IMR-90 (cell line): ENCODE results near the gene TPPP3. TPM values are rescaled to one million over a fixed set of nuclear protein-coding genes. Genes with fewer than 3 reads are reported as not detected.

Experiments used
- ATAC-seq: fragments of 200-7000 bp; cut with Tn5 transposase; 2 replicates; pipeline ENCODE4 v1.9.1; 2020; ENCODE audit warnings: low read depth, mild to moderate bottlenecking, moderate library complexity
- BruUV-seq: library from RNA; stranded (reverse); fragments of 400-500 nt; replicated peaks from 2 replicates; lab custom pipeline; 2021; lab: Mats Ljungman, UMichigan
- CTCF ChIA-PET: fragments of 300-600 bp; formaldehyde crosslinking; extraction: SDS; loops from one replicate; lab custom pipeline; 2021; ENCODE audit warnings: antibody characterized with exemption; lab: Yijun Ruan, JAX
- POLR2A ChIA-PET: fragments of 300-600 bp; sonication (Branson Sonifier 250); formaldehyde crosslinking; loops from one replicate; lab custom pipeline; 2022; ENCODE audit warnings: antibody characterized with exemption; ENCODE audit not compliant: unreplicated experiment; lab: Charles Lee
- DNase-seq: peaks from one replicate; pipeline ENCODE4 v3.0.0; 2013
- H2AFZ ChIP-seq: replicated peaks from 2 replicates; pipeline ENCODE3; 2013; ENCODE audit warnings: low read length, mild to moderate bottlenecking; ENCODE audit not compliant: poor library complexity
- H2AK5ac ChIP-seq: 2 replicates; pipeline ENCODE4 v1.6.1; 2013; ENCODE audit warnings: low read depth, low read length, inconsistent platforms
- H2AK9ac ChIP-seq: replicated peaks from 2 replicates; pipeline ENCODE3; 2013; ENCODE audit warnings: mild to moderate bottlenecking, low read depth, low read length, moderate library complexity; ENCODE audit not compliant: poor library complexity
- H2BK120ac ChIP-seq: 2 replicates; pipeline ENCODE4 v1.6.1; 2013; ENCODE audit warnings: low read depth, low read length, inconsistent platforms
- H2BK15ac ChIP-seq: 3 replicates; pipeline ENCODE4 v1.6.1; 2013; ENCODE audit warnings: low read depth, low read length, inconsistent platforms
- H2BK20ac ChIP-seq: 2 replicates; pipeline ENCODE4 v1.6.1; 2013; ENCODE audit warnings: low read depth, mild to moderate bottlenecking, inconsistent platforms, low read length, moderate library complexity
- H2BK5ac ChIP-seq: 2 replicates; pipeline ENCODE4 v1.6.1; 2013; ENCODE audit warnings: mild to moderate bottlenecking, low read depth, low read length, inconsistent platforms; ENCODE audit not compliant: poor library complexity, severe bottlenecking
- H3K14ac ChIP-seq: replicated peaks from 2 replicates; pipeline ENCODE4 v1.6.1; 2013; ENCODE audit warnings: low read depth, low read length, inconsistent platforms
- H3K18ac ChIP-seq: 2 replicates; pipeline ENCODE4 v1.6.1; 2013; ENCODE audit warnings: low read depth, low read length, control low read depth
- H3K23ac ChIP-seq: 2 replicates; pipeline ENCODE4 v1.6.1; 2013; ENCODE audit warnings: low read depth, low read length, inconsistent platforms
- H3K27ac ChIP-seq: 2 replicates; pipeline ENCODE4 v1.5.1; 2013; ENCODE audit warnings: mild to moderate bottlenecking, control low read depth, low read length; ENCODE audit not compliant: insufficient read depth
- H3K27me3 ChIP-seq: 2 replicates; pipeline ENCODE4 v1.6.1; 2013; ENCODE audit warnings: low read length; ENCODE audit not compliant: control insufficient read depth, insufficient read depth
- H3K36me3 ChIP-seq: 2 replicates; pipeline ENCODE4 v1.6.1; 2013; ENCODE audit warnings: low read length, mixed read lengths; ENCODE audit not compliant: control insufficient read depth, insufficient read depth
- H3K4ac ChIP-seq: 2 replicates; pipeline ENCODE4 v1.6.1; 2013; ENCODE audit warnings: low read depth, low read length, inconsistent platforms
- H3K4me1 ChIP-seq: 2 replicates; pipeline ENCODE4 v1.6.1; 2013; ENCODE audit warnings: low read length, mixed read lengths; ENCODE audit not compliant: control insufficient read depth, insufficient read depth
- H3K4me2 ChIP-seq: 2 replicates; pipeline ENCODE4 v1.6.1; 2013; ENCODE audit warnings: low read depth, mild to moderate bottlenecking, control low read depth, low read length, moderate library complexity
- H3K4me3 ChIP-seq: 2 replicates; pipeline ENCODE4 v1.5.1; 2013; ENCODE audit warnings: low read depth, mild to moderate bottlenecking, control low read depth, low read length, moderate library complexity; ENCODE audit not compliant: insufficient read depth
- H3K56ac ChIP-seq: 2 replicates; pipeline ENCODE4 v1.6.1; 2013; ENCODE audit warnings: low read length, inconsistent platforms; ENCODE audit not compliant: insufficient read depth; ENCODE audit errors: extremely low read depth
- H3K79me1 ChIP-seq, 2 experiments: 2 replicates each; pipeline ENCODE4 v1.6.1; 2013; ENCODE audit warnings: low read length in 2 of 2, inconsistent platforms in 1 of 2, low read depth in 1 of 2
- H3K9ac ChIP-seq: 2 replicates; pipeline ENCODE4 v1.6.1; 2013; ENCODE audit warnings: low read depth, low read length, control low read depth
- H3K9me1 ChIP-seq: 2 replicates; pipeline ENCODE4 v1.6.1; 2013; ENCODE audit warnings: low read length, inconsistent platforms; ENCODE audit not compliant: insufficient read depth
- H3K9me3 ChIP-seq: 2 replicates; pipeline ENCODE4 v1.6.1; 2013; ENCODE audit warnings: low read length; ENCODE audit not compliant: control insufficient read depth, insufficient read depth
- H4K20me1 ChIP-seq: 2 replicates; pipeline ENCODE4 v1.6.1; 2013; ENCODE audit warnings: low read length, inconsistent platforms; ENCODE audit not compliant: insufficient read depth
- H4K5ac ChIP-seq: 2 replicates; pipeline ENCODE4 v1.6.1; 2013; ENCODE audit warnings: mild to moderate bottlenecking, low read depth, low read length, control low read depth
- H4K8ac ChIP-seq, 2 experiments: 2 replicates each; pipeline ENCODE4 v1.6.1; 2013; ENCODE audit warnings: low read depth in 2 of 2, low read length in 2 of 2, control low read depth in 1 of 2, inconsistent platforms in 1 of 2
- H4K91ac ChIP-seq: 2 replicates; pipeline ENCODE4 v1.6.1; 2013; ENCODE audit warnings: low read depth, low read length, inconsistent platforms; ENCODE audit not compliant: insufficient read depth
- FOS ChIP-seq: fragments of 150-350 bp; IDR thresholded peaks from 2 replicates; pipeline ENCODE4 v1.6.1; 2016; ENCODE audit warnings: low read depth, low read length
- NFE2L2 ChIP-seq: fragments of 150-350 bp; IDR thresholded peaks from 2 replicates; pipeline ENCODE4 v1.6.1; 2016; ENCODE audit warnings: low read depth, mild to moderate bottlenecking, low read length
- RCOR1 ChIP-seq: IDR thresholded peaks from 2 replicates; pipeline ENCODE4 v1.6.1; 2012; ENCODE audit warnings: mild to moderate bottlenecking, low read length, improper control_type of control experiment; ENCODE audit not compliant: insufficient replicate concordance
- WGBS, 2 experiments: methylation state at CpG; one replicate each; pipeline versions ENCODE4 v1.1.5 to v1.1.7; 2013; ENCODE audit warnings: missing lambda C conversion rate in 2 of 2; ENCODE audit not compliant: insufficient read length in 1 of 2; ENCODE audit errors: extremely low coverage in 2 of 2; 5-methylcytosine and 5-hydroxymethylcytosine counted together
- dilution Hi-C: fragments of 300-500 bp; cut with HindIII; formaldehyde crosslinking; loops from one replicate; pipeline ENCODE4 v1.14.3; 2018; ENCODE audit warnings: low sequenced_read_pairs; ENCODE audit not compliant: unreplicated experiment
- in situ Hi-C: fragments of 300-500 bp; cut with MboI; formaldehyde crosslinking; loops from 3 replicates; pipeline ENCODE4 v1.14.3; 2019; ENCODE audit warnings: low sequenced_read_pairs, inconsistent platforms, mixed read lengths
- intact Hi-C: fragments of 100-400 bp; cut with micrococcal nuclease; formaldehyde crosslinking; loops from 2 replicates; pipeline ENCODE4 v1.10.0; 2022
- polyA plus RNA-seq, 3 experiments: library from polyadenylated mRNA; depleted of rRNA; stranded (reverse); fragments of >200 nt; gene quantifications; 2 replicates each; pipeline ENCODE4 v1.2.3, GENCODE V29; 2012; ENCODE audit warnings: low replicate concordance in 1 of 3
- total RNA-seq: library from RNA; depleted of rRNA; stranded (reverse); fragments of >200 nt; gene quantifications from 2 replicates; pipeline ENCODE4 v1.2.3, GENCODE V29; 2012
- TF ChIP-seq, protein P1 (sequence below): conservative IDR thresholded peaks from 2 replicates; pipeline ENCODE4 v1.5.1; 2012; ENCODE audit warnings: mild to moderate bottlenecking, low read depth, low read length, improper control_type of control experiment

Gene TPPP3
- total and polyA plus RNA-seq, 2 of the 4 experiments (the other 2 are of a cell fraction): 0.54 to 2.4 TPM

DNA sequence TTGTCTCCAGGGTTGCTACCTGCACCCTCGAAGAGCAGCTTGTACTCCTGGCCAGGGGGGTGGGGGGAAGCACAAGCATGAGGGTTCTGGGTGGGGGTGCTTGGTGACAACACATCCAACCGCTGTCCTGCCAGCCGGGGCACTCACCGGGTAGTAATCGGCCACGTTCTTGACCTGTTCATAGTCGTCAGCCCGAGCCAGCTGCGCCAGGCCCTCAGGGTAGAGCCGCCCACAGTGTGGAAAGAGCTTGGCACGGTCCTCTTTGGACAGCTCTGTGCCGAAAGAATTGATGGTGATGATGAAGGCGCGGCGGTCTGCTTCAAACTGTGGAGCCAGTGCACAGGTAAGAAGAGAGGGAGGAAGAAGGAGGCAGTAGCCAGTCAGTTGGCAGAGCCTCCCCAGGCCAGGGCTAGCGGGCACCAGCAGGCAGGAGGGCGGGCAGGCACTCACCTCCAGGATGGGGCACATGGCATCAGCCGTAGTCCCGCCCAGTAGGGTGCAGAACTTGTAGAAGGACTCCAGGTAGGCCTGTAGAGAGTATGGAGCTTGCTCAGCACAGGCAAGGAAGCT is 45.6 kb upstream of the TPPP3 start:
- Histone ChIP-seq H2BK20ac (no peak overlapping the region), H4K5ac (no peak overlapping the region), H3K56ac (no peak overlapping the region), H3K79me1 (peaks cover 0 to 21% of the 10 kb centered on the region in 2 experiments; a peak in 1 of 4 replicates), H3K4me2 (no peak overlapping the region), H4K8ac (no peak overlapping the region), H3K23ac (no peak overlapping the region), H3K36me3 (peaks cover 39% of the 10 kb centered on the region), H3K9ac (no peak overlapping the region), H4K91ac (no peak overlapping the region), H2BK15ac (no peak overlapping the region), H4K20me1 (peaks cover 20% of the 10 kb centered on the region), H2BK5ac (no peak overlapping the region), H3K18ac (no peak overlapping the region), H3K14ac (no peak overlapping the region), H3K4me1 (peaks cover 13% of the 10 kb centered on the region; the same call in 1 of the 2 replicates), H2AK5ac (no peak overlapping the region), H3K27ac (no peak overlapping the region), H3K4ac (no peak overlapping the region), H3K9me1 (peaks cover 5% of the 10 kb centered on the region; the same call in 1 of the 2 replicates), H2BK120ac (no peak overlapping the region), H2AFZ (no peak overlapping the region), H3K27me3 (no peaks in the 10 kb centered on the region), H3K9me3 (no peaks in the 10 kb centered on the region), H2AK9ac (no peak overlapping the region), H3K4me3 (no peak overlapping the region)
- no peak for ATAC-seq
- intact Hi-C loops (no loop called here), dilution Hi-C loops (no loop called here), in situ Hi-C loops (no loop called here)
- TF ChIP-seq NFE2L2: no peak
- TF ChIP-seq RCOR1: no peak
- TF ChIP-seq FOS: no peak
- TF ChIP-seq, protein P1, sequence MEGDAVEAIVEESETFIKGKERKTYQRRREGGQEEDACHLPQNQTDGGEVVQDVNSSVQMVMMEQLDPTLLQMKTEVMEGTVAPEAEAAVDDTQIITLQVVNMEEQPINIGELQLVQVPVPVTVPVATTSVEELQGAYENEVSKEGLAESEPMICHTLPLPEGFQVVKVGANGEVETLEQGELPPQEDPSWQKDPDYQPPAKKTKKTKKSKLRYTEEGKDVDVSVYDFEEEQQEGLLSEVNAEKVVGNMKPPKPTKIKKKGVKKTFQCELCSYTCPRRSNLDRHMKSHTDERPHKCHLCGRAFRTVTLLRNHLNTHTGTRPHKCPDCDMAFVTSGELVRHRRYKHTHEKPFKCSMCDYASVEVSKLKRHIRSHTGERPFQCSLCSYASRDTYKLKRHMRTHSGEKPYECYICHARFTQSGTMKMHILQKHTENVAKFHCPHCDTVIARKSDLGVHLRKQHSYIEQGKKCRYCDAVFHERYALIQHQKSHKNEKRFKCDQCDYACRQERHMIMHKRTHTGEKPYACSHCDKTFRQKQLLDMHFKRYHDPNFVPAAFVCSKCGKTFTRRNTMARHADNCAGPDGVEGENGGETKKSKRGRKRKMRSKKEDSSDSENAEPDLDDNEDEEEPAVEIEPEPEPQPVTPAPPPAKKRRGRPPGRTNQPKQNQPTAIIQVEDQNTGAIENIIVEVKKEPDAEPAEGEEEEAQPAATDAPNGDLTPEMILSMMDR: no peak
- WGBS, 2 experiments: 98% methylated on average over 13 of the region's 19 CpGs; no CpG with 5 or more reads in 1 of the 2 experiments
- no TSS peak for BruUV-seq
- ChIA-PET POLR2A (no interaction called here), CTCF (interaction anchor here (0.9 kb wide), 1 partner anchor 9 kb away, joined by 3 read pairs; no protein-coding TSS in a partner anchor)
- DNase-seq: no peak
